Measurements from ENCODE around the gene PRR33.

Gene PRR33

GRCh38 chr11:1916986-1917522 is 25.4 kb upstream of the PRR33 start:
- DNase-seq (ENCODE audit: low read depth in 1 of 2, low spot score in 1 of 2) = no peak

- no peak for DNase-seq (ENCODE audit: low read depth in 1 of 2, low spot score in 1 of 2)
Observed at GRCh38 chr11:1916132-1916985, 24.7 kb upstream of the PRR33 start.

GRCh38 chr11:1915795-1916131 is 24.1 kb upstream of the PRR33 start:
- no peak for DNase-seq (ENCODE audit: low read depth in 1 of 2, low spot score in 1 of 2)

GRCh38 chr11:1913271-1914060 is 21.8 kb upstream of the PRR33 start:
- DNase-seq (ENCODE audit: low read depth in 1 of 2, low spot score in 1 of 2) = no peak

GRCh38 chr11:1912289-1912878 is 20.7 kb upstream of the PRR33 start:
- DNase-seq (ENCODE audit: low read depth in 1 of 2, low spot score in 1 of 2) = no peak

GRCh38 chr11:1909524-1909923 is 17.8 kb upstream of the PRR33 start:
- no peak for DNase-seq (ENCODE audit: low read depth in 1 of 2, low spot score in 1 of 2)

GRCh38 chr11:1908618-1909017 is 16.9 kb upstream of the PRR33 start:
- DNase-seq (ENCODE audit: low read depth in 1 of 2, low spot score in 1 of 2) = no peak

GRCh38 chr11:1906611-1907423 is 15.1 kb upstream of the PRR33 start:
- DNase-seq (ENCODE audit: low read depth in 1 of 2, low spot score in 1 of 2) = no peak

- DNase-seq (ENCODE audit: low read depth in 1 of 2, low spot score in 1 of 2) = no peak
Observed at GRCh38 chr11:1906181-1906580, 14.5 kb upstream of the PRR33 start.

- no peak for DNase-seq (ENCODE audit: low read depth in 1 of 2, low spot score in 1 of 2)
Observed at GRCh38 chr11:1899686-1900085, 8.0 kb upstream of the PRR33 start.

- DNase-seq (ENCODE audit: low read depth in 1 of 2, low spot score in 1 of 2) = no peak
Observed at GRCh38 chr11:1899090-1899489, 7.4 kb upstream of the PRR33 start.

- DNase-seq (ENCODE audit: low read depth in 1 of 2, low spot score in 1 of 2) = no peak
Observed at GRCh38 chr11:1896923-1897322, 5.2 kb upstream of the PRR33 start.

- DNase-seq (ENCODE audit: low read depth in 1 of 2, low spot score in 1 of 2) = no peak
Observed at GRCh38 chr11:1896468-1896867, 4.8 kb upstream of the PRR33 start.

GRCh38 chr11:1894759-1895158 is 3.1 kb upstream of the PRR33 start:
- DNase-seq (ENCODE audit: low read depth in 1 of 2, low spot score in 1 of 2) = no peak

GRCh38 chr11:1893581-1894359 is 2.1 kb upstream of the PRR33 start:
- no peak for DNase-seq (ENCODE audit: low read depth in 1 of 2, low spot score in 1 of 2)

- DNase-seq (ENCODE audit: low read depth in 1 of 2, low spot score in 1 of 2) = no peak
Observed at GRCh38 chr11:1892558-1892957, 863 bp upstream of the PRR33 start.

GRCh38 chr11:1892116-1892515 is 421 bp upstream of the PRR33 start:
- no peak for DNase-seq (ENCODE audit: low read depth in 1 of 2, low spot score in 1 of 2)

- DNase-seq (ENCODE audit: low read depth in 1 of 2, low spot score in 1 of 2) = no peak
Observed at GRCh38 chr11:1890856-1891830, 552 bp downstream of the PRR33 start.

All from stimulated activated CD4-positive, alpha-beta T cell treated with anti-CD3 and anti-CD28 coated beads, Interleukin-15, amount 100 ng/mL, for 1 hour (primary cell).